Prostate gland (tissue), 2 donors: ENCODE measurements around the gene MIGA2.

Source experiments
- CTCF ChIP-seq, 4 experiments: fragments of 200-600 bp in 2 of 4; fragments of 450-650 bp in 2 of 4; sonication (generic) in 2 of 4; IDR thresholded peaks; 1 replicate in 3 of 4; 2 replicates in 1 of 4; pipeline ENCODE4 v1.5.1; 2016 to 2019; ENCODE audit warnings: antibody characterized with exemption in 4 of 4, mild to moderate bottlenecking in 2 of 4, moderate library complexity in 2 of 4
- POLR2A ChIP-seq: fragments of 450-650 bp; IDR thresholded peaks from one replicate; pipeline ENCODE4 v1.6.1; 2016; ENCODE audit warnings: antibody characterized with exemption, mild to moderate bottlenecking
- POLR2AphosphoS5 ChIP-seq: sonication (generic); formaldehyde crosslinking; IDR thresholded peaks from one replicate; pipeline ENCODE4 v1.6.1; 2017; ENCODE audit warnings: antibody characterized with exemption

DNA sequence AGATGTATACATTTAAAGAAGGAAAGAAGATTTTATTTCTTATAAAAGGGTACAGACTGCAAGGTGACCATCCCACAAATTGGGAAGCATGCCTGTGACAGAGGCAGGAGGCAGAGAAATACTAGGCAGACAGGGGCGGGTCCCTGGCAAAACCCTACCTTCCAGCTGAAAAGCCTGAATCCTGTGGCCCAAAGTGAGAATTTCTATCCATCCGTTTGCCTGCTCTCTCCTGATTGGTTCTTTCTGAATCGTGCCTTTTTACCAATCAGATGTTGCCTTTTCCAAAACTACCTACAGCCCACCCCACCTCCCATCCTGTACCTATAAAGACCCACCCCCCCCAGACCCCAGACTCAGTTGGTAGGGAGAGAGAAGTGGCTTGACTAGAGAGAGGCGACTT, 4.9 kb upstream of the MIGA2 start:
- no peak for TF ChIP-seq CTCF (IDR thresholded peaks at IDR 0.05)
- TF ChIP-seq POLR2A: no peak
- no peak for TF ChIP-seq POLR2AphosphoS5
